ENCODE data around the gene TBC1D22B.
"Not testable (repeated sequence)": the region's sequence is repeated elsewhere in the genome, so short reads cannot be mapped to it uniquely, and the experiment has no call there.

The TBC1D22B gene

GRCh38 chr6:37272834-37273566, 15.4 kb downstream of the TBC1D22B start:
- DNase-seq, result no peak

DNA sequence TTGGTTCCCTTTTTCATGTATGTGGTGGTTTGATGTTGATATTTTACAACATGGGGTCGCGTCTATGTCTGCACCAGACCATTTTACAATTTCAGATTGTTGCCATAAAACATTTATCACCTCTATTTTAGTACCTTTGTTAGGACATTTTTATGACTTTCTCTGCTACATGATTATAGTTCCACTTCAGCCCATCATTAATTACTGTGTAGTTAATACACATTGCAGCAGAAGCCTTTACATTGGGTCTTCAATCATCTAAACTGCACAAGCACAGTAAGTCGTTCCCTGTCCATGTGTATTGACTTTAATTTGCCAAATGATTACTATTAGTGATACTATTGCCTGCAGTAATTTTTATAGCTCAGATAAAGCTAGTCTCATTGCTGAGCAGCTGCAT, 16.1 kb downstream of the TBC1D22B start:
- DNase-seq, result peak in 1 of 2 experiments; percentile 30

GRCh38 chr6:37275350-37275749, 17.8 kb downstream of the TBC1D22B start:
- DNase-seq, result no peak

DNA sequence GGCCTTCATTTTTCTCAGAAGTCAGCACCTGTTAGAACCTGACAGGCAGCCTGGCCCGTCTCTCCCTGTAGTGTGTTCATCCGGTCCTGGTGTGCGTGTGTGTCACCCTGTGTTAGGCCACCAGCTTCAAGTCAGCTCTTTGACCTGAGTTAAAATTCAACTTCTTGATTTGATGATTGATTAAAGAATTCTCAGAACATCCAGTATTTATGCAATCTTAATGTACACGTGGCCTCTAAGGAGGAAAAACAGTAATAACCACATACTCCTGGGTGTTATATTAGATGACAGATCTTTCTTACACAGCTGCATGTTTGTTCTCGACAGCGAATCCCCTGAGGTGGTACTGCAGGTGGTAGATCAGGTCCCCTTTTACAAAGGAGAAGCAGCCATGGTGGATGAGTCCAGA, 19.4 kb downstream of the TBC1D22B start:
- peak; percentile 19 to 47 for DNase-seq

DNA sequence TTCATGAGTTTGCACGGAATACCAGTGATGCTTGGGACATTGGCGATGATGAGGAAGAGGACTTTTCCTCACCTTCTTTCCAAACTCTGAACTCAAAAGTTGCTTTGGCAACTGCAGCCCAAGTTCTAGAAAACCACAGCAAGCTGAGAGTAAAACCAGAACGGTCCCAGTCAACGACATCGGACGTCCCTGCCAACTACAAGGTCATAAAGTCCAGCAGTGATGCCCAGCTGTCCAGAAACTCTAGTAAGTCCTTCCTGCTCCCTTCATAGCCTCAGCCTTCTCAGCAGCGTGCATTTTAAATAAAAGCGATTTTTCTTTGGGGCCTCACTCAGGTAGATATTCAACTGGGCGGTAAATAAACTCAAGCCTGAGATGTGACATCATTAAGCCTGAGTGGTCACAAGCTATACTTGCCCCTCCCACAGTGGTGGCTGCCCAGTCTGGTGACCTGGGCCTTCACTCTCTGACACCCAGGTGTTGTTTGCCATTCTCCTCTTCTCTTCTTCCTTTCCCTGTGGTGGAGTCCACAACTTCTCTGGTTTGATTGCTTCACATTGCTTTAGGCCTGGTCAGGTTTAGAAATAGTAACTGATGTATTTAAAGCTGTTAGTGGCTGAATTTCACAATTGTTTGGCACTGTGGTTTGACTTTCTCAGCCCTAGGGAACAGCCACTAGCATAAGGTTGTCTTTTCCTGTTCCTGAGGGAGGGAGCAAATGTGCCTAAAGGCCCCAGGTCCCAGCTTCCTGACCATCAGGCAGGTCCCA, 22.0 kb downstream of the TBC1D22B start:
- peak; percentile 100 for DNase-seq

- peak; percentile 84 to 89 for DNase-seq
Measured at GRCh38 chr6:37280162-37280887, 22.8 kb downstream of the TBC1D22B start.

DNA sequence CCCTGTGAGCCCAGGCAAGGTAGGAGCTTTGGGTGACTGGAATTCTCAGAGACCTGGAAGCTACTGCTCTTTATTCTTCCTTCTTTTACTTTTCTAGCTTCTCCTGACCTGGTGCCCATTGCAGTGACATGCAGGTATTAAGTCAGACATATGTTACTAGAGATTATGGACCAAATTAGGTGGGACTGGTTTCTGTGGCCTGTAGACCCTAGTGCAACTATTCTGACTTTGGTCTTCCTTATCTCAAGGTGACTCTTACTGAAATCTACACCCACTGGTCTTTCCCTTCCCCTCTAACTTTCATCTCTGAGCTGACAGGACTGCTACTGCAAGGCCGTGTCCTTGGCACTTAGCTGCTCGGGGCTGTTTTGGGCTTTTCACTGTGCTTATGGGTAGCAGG, 24.8 kb downstream of the TBC1D22B start:
- DNase-seq, result no peak

DNA sequence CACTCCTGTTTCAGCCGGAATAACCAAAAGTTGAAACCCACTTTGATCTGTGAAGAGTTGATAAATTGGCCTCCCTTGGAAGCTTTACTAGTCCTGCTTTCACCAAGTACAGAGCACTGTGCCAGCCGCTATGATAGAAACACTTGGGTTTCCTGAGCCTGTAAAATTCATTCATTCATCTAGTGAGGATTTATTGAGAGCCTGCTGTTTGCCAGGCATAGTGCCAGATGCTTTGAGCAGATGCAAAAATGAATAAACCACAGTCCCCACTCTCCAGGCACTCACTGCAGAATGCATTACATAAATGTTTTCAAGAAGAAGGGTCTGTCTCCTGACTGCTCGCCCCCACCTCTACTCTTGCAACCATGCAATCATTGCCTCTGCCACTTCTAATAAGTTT, 25.7 kb downstream of the TBC1D22B start:
- no peak for DNase-seq

DNA sequence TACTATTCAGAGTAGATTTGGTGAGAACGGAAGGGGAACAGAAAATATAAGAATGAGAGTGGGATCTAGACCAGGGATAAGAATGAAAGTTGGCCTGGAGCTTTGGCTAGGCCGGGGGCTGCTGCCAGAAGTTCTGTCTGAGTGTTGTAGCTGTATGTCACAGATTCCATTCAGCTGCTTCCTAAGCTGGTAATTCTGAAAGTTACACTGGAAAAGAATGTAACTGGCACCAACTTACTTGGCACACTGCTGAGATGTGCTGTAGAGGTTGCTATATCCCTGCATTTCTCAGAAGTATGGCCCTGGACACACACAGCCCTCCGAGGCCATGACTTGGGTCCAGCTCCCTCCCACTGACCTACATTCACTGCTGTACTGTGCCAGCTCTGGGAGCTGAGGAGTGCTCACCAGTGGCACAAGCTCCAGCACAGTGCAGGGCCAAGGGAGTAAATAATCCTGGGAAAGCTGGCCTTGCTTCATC, 26.1 kb downstream of the TBC1D22B start:
- DNase-seq, result no peak

GRCh38 chr6:37284781-37285180, 27.2 kb downstream of the TBC1D22B start:
- no peak for DNase-seq

DNA sequence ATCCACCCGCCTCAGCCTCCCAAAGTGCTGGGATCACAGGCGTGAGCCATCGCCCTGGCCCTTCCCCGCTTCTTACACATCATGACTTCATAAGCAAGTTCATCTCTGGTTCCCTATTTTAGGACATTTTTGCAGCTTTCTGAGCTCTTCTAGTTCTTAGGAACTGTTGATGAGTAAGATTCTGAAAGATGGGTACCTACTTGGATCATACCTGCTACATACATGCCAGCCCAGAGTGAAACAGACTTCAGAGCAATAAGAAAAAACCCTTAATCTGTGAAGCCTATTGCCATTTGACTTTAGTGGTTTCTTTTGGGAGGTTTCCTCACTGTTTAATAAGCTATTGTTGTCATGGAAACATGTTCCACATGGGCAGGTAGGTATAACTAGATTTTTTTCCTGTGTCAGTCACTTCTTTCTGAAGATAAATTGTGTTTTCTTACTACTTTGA, 28.3 kb downstream of the TBC1D22B start:
- DNase-seq, result no peak

DNA sequence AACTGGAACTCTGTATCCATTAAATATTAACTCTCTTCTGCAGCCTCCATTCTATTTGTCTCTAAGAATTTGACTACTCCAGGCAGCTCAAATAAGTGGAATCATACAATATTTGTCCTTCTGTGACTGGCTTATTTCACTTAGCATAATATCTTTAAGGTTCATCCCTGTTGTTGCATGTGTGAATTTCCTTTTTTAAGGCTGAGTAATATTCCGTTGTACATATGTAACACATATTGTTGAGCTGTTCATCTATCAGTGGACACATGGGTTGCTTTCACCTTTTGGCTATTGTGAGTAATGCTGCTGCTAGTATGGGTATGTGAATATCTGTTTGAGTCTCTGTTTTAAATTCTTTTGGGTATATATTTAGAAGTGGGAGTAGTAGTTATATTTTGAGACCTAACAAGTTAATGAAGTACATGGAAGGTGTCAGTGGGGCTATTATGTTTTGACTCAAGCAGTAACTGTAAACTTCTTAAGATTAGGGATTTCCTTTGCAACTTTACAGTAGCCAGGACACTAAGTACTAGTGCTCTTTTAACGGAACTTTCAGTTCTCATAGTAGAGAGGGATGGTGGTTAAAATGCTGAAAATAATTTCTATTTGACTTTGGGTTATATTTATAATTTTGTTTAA, 30.1 kb downstream of the TBC1D22B start:
- DNase-seq, result no peak

GRCh38 chr6:37288247-37288646, 30.7 kb downstream of the TBC1D22B start:
- DNase-seq, result no peak

DNA sequence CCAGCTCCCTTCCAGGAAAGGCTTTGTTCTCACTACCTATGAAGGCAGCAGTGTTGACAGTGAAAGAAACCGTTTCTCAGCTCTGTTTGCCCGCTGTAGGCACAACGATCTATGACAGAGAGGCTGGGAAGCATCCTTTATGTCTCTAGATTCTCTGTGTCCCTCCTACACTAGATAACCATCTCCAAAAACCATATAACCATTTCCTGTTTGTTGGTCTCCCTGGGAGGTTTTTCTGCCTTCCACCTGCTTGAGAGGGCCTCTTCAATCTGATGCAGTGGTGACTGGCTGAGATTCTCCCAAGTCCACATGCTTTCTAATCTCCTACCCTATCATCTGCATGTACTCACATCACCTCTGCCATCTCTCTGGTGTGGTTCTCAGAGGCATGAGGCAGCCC, 32.4 kb downstream of the TBC1D22B start:
- no peak for DNase-seq

DNA sequence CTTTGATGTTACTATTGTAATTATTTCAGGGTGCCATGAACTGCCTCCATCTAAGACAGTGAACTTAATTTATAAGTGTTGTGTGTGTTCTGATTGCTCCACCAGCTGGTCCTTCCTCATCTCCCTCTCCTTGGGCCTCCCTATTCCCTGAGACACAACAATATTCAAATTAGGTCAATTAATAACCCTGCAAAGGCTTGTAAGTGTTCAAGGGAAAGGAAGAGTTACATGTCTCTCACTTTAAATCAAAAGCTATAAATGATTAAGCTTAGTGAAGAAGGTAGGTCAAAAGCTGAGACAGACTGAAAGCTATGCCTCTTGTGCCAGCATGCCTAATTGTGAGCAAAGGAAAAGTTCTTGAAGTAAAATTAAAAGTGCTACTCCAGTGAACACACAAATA, 35.9 kb downstream of the TBC1D22B start:
- no peak for DNase-seq

GRCh38 chr6:37297637-37298036, 40.1 kb downstream of the TBC1D22B start:
- not testable (repeated sequence) for DNase-seq

- DNase-seq, result no peak
Measured at GRCh38 chr6:37298958-37299357, 41.4 kb downstream of the TBC1D22B start.

DNA sequence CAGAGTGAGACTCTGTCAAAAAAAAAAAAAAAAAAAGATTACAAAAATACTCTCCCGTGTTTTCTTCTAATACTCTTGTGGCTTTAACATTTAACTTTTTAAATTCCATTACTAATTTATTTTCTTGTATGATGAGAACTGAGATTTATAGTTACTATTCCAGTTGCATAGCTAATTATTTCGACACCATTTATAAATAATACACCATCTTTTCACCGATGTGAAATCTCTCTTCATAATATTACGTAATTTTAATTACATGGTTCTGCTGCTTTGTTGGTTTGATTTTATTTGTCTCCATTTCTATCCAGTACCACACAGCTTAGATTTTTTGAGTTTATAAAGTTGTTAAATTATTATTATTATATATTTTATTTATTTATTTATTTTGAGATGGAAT, 42.4 kb downstream of the TBC1D22B start:
- no peak for DNase-seq

- no peak for DNase-seq
Measured at GRCh38 chr6:37302086-37302686, 44.6 kb downstream of the TBC1D22B start.

- no peak for DNase-seq
Measured at GRCh38 chr6:37303091-37303660, 45.6 kb downstream of the TBC1D22B start.

- peak; percentile 48 for DNase-seq
Measured at GRCh38 chr6:37303891-37304503, 46.4 kb downstream of the TBC1D22B start.

DNA sequence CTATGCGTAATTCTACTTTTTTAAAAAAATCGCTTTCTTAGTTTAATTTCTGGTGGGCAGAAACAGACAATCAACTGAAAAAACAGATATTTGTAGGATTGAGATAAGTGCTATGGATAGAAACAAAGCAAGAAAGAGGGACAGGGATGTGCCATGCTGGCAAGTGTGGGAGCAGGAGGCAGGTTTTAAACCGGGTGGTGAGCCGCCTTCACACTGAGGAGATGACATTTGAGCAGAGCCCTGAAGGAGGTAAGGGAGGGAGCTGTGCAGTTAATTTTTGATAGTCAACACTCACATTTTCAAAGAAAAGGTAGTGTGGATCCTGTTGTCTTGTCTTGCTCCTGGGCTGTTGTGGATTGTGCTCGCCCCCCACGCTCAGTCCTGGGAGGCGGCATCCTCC, 47.2 kb downstream of the TBC1D22B start:
- no peak for DNase-seq

All from AML-193 (cell line).